Activated CD4-positive, alpha-beta T cell treated with anti-CD3 and anti-CD28 coated beads for 1 hour (primary cell): ENCODE results near the gene ADAMTS2.

Experiments used
- DNase-seq: peaks from one replicate; pipeline ENCODE4 v3.0.0-alpha.2; 2020

The ADAMTS2 gene

GRCh38 chr5:179151286-179152118, 193.8 kb downstream of the ADAMTS2 start:
- DNase-seq = no peak

- DNase-seq = no peak
These were observed 195.2 kb downstream of the ADAMTS2 start for GRCh38 chr5:179150011-179150410.

- no peak for DNase-seq
These were observed 196.0 kb downstream of the ADAMTS2 start for GRCh38 chr5:179149278-179149677.

- DNase-seq = no peak
These were observed 196.5 kb downstream of the ADAMTS2 start for GRCh38 chr5:179148703-179149170.

- DNase-seq = no peak
These were observed 197.1 kb downstream of the ADAMTS2 start for GRCh38 chr5:179147991-179148702.

GRCh38 chr5:179146277-179146676, 199.0 kb downstream of the ADAMTS2 start:
- DNase-seq = no peak

- no peak for DNase-seq
These were observed 201.8 kb downstream of the ADAMTS2 start for GRCh38 chr5:179143446-179143845.

GRCh38 chr5:179142434-179143198, 202.6 kb downstream of the ADAMTS2 start:
- DNase-seq = no peak

GRCh38 chr5:179141867-179142266, 203.4 kb downstream of the ADAMTS2 start:
- DNase-seq = no peak

GRCh38 chr5:179140293-179140692, 205.0 kb downstream of the ADAMTS2 start:
- DNase-seq = no peak

- DNase-seq = no peak
These were observed 205.4 kb downstream of the ADAMTS2 start for GRCh38 chr5:179139936-179140235.

- no peak for DNase-seq
These were observed 205.9 kb downstream of the ADAMTS2 start for GRCh38 chr5:179139111-179139935.

GRCh38 chr5:179138568-179138925, 206.7 kb downstream of the ADAMTS2 start:
- no peak for DNase-seq

GRCh38 chr5:179137643-179138567, 207.4 kb downstream of the ADAMTS2 start:
- no peak for DNase-seq

- no peak for DNase-seq
These were observed 208.1 kb downstream of the ADAMTS2 start for GRCh38 chr5:179137016-179137642.

- DNase-seq = no peak
These were observed 209.6 kb downstream of the ADAMTS2 start for GRCh38 chr5:179135441-179136215.

- DNase-seq = no peak
These were observed 210.3 kb downstream of the ADAMTS2 start for GRCh38 chr5:179135006-179135405.

- no peak for DNase-seq
These were observed 210.8 kb downstream of the ADAMTS2 start for GRCh38 chr5:179134511-179134910.

- no peak for DNase-seq
These were observed 212.5 kb downstream of the ADAMTS2 start for GRCh38 chr5:179132586-179133355.
